Lung (tissue), 12 donors: Measurements from ENCODE around the gene UBXN4. TPM values are rescaled to one million over a fixed set of nuclear protein-coding genes. Genes with fewer than 3 reads are reported as not detected.

Experiments used
- ATAC-seq: fragments of 200-7000 bp; cut with Tn5 transposase; one replicate; pipeline ENCODE4 v1.9.1; 2020; ENCODE audit warnings: moderate number of reproducible peaks; ENCODE audit not compliant: insufficient read depth, low FRiP score
- DNase-seq, 3 donors: peaks; one replicate each; pipeline ENCODE4 v3.0.0-alpha.2; 2013 to 2017
- H3K27ac ChIP-seq, 2 donors: one replicate each; pipeline ENCODE4 v1.5.1; 2013; ENCODE audit warnings: mild to moderate bottlenecking in 2 of 2, moderate library complexity in 2 of 2, control low read depth in 1 of 2, inconsistent platforms in 1 of 2, low read depth in 1 of 2, low read length in 1 of 2
- H3K27me3 ChIP-seq, 3 donors: one replicate each; pipeline ENCODE4 v1.5.1; 2013; ENCODE audit warnings: low read length in 2 of 3; ENCODE audit not compliant: control insufficient read depth in 3 of 3, insufficient read depth in 3 of 3
- H3K36me3 ChIP-seq, 4 donors: one replicate each; pipeline ENCODE4 v1.5.1; 2013; ENCODE audit warnings: low read length in 4 of 4, mild to moderate bottlenecking in 1 of 4, moderate library complexity in 1 of 4; ENCODE audit not compliant: control insufficient read depth in 4 of 4, insufficient read depth in 4 of 4
- H3K4me1 ChIP-seq, 5 donors: one replicate each; pipeline ENCODE4 v1.5.1; 2013; ENCODE audit warnings: low read length in 5 of 5, mild to moderate bottlenecking in 2 of 5, moderate library complexity in 1 of 5; ENCODE audit not compliant: control insufficient read depth in 5 of 5, insufficient read depth in 5 of 5
- H3K4me3 ChIP-seq: one replicate; pipeline ENCODE4 v1.5.1; 2013; ENCODE audit warnings: mild to moderate bottlenecking, control low read depth, moderate library complexity
- H3K9ac ChIP-seq, 2 donors: one replicate each; pipeline ENCODE4 v1.5.1; 2013; ENCODE audit warnings: low read length in 2 of 2, control low read depth in 1 of 2; ENCODE audit not compliant: insufficient read depth in 1 of 2
- H3K9me3 ChIP-seq, 4 donors: one replicate each; pipeline ENCODE4 v1.5.1; 2013; ENCODE audit warnings: low read length in 3 of 4, mild to moderate bottlenecking in 1 of 4, moderate library complexity in 1 of 4; ENCODE audit not compliant: control insufficient read depth in 4 of 4, insufficient read depth in 3 of 4
- CTCF ChIP-seq: IDR thresholded peaks from 2 replicates; pipeline ENCODE4 v1.5.1; 2012; ENCODE audit warnings: mild to moderate bottlenecking; ENCODE audit errors: control extremely low read depth, extremely low read depth
- WGBS, 2 donors: extraction: QIAGEN DNeasy Blood & Tissue Kit; methylation state at CpG; one replicate each; pipeline ENCODE4 v1.1.7; 2013; 5-methylcytosine and 5-hydroxymethylcytosine counted together
- polyA plus RNA-seq, 2 donors: library from polyadenylated mRNA; stranded (reverse); fragments of 200-250 nt; gene quantifications; one replicate each; pipeline ENCODE4 v1.2.1, GENCODE V29; 2013
- total RNA-seq, 2 donors: library from RNA; depleted of rRNA in 1 of 2; stranded (reverse); fragments of >200 nt in 1 of 2; gene quantifications; one replicate each; pipeline ENCODE4 v1.2.1, GENCODE V29; 2014 to 2021
- donor health status: control.
- donor health status: control.
- donor health status: Bipolar disorder and iron deficiency.
- donor health status: healthy.
- donor health status: DM: yes; HTN: yes; CAD: no.

UBXN4 gene
- total and polyA plus RNA-seq, 4 donors = 39.7 to 121 (median 65.9) TPM

- H3K4me3 ChIP-seq = no peak overlapping the region
- no peak for TF ChIP-seq CTCF
- H3K9ac ChIP-seq = no peak overlapping the region
- ATAC-seq (no peak), DNase-seq (no peak)
- no peaks in the 10 kb centered on the region for H3K27me3 ChIP-seq
- WGBS, 2 donors = 38 to 50% methylated on average over 4 of the region's 4 CpGs
- H3K27ac ChIP-seq = no peak overlapping the region
- H3K9me3 ChIP-seq = peaks cover 0 to 5% (median 0%) of the 10 kb centered on the region in 4 donors
- no peaks in the 10 kb centered on the region for H3K36me3 ChIP-seq
- H3K4me1 ChIP-seq = peaks cover 0 to 7% (median 0%) of the 10 kb centered on the region in 5 donors
Observed at GRCh38 chr2:135798762-135799161, 57.1 kb downstream of the UBXN4 start.

- Histone ChIP-seq H3K9me3 (peaks cover 0 to 5% (median 0%) of the 10 kb centered on the region in 4 donors), H3K27ac (no peak overlapping the region), H3K27me3 (no peaks in the 10 kb centered on the region), H3K4me3 (no peak overlapping the region), H3K9ac (no peak overlapping the region), H3K4me1 (peaks cover 0 to 7% (median 0%) of the 10 kb centered on the region in 5 donors), H3K36me3 (no peaks in the 10 kb centered on the region)
- DNase-seq (no peak), ATAC-seq (no peak)
- WGBS, 2 donors = 42 to 77% methylated on average over 2 of the region's 2 CpGs
- TF ChIP-seq CTCF = no peak
Observed at GRCh38 chr2:135799738-135800137, 58.1 kb downstream of the UBXN4 start.

GRCh38 chr2:135800513-135801460 is 59.1 kb downstream of the UBXN4 start:
- Histone ChIP-seq H3K27me3 (no peaks in the 10 kb centered on the region), H3K27ac (no peak overlapping the region), H3K4me3 (no peak overlapping the region), H3K36me3 (no peaks in the 10 kb centered on the region), H3K4me1 (peaks cover 0 to 7% (median 0%) of the 10 kb centered on the region in 5 donors), H3K9ac (no peak overlapping the region), H3K9me3 (peaks cover 0 to 5% (median 0%) of the 10 kb centered on the region in 4 donors)
- 85 to 91% methylated on average over 9 of the region's 9 CpGs for WGBS, 2 donors
- no peak for ATAC-seq
- DNase-seq = no peak
- TF ChIP-seq CTCF = no peak
